NCI-H2171 (cell line): ENCODE data around the gene NIPSNAP3A.

Experiments
- DNase-seq: peaks from one replicate; lab custom pipeline; 2025; lab: John Stamatoyannopoulos, UW

NIPSNAP3A gene

GRCh38 chr9:104774831-104775573 lies 27.5 kb downstream of the NIPSNAP3A start:
- no peak for DNase-seq

DNA sequence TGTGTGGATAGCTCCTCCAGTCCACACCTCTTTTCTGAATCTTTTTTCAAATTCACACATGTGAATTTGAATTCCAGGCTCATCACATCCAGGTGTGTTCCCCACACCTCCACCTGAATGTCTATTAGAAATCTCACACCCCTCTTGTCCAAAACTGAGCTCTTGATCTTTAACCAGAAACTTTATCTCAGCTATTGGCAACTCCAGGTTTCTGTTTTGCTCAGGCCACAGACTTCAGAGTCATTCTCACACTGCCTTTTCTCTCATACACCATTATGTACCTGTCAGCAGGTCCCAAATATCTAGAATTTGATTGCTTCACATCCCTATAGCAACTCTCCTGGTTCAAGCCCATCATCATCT lies 28.1 kb downstream of the NIPSNAP3A start:
- no peak for DNase-seq

DNA sequence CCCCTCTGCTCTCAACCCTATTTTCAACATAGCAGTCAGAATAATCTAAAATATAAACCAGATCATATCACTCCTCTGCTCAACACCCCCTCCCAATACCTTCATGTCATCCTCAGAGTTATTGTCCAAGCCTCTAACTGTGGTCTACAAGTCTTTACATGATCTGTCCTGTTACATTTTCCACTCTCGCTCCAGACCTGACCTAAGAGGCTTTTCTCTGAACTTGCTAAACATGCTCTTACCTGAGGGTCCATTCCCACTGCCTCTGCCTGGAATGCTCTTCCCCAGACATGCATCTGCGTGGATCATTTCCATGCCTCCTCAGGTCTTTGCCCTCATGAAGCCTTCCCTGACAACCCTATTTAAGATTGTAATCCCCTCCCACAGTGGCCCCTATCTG lies 28.5 kb downstream of the NIPSNAP3A start:
- DNase-seq: no peak

- DNase-seq: no peak
Measured at GRCh38 chr9:104776797-104777196, 29.3 kb downstream of the NIPSNAP3A start.

GRCh38 chr9:104778802-104779201 lies 31.3 kb downstream of the NIPSNAP3A start:
- DNase-seq: no peak

- no peak for DNase-seq
Measured at GRCh38 chr9:104779334-104779733, 31.9 kb downstream of the NIPSNAP3A start.

- DNase-seq: no peak
Measured at GRCh38 chr9:104779946-104780535, 32.6 kb downstream of the NIPSNAP3A start.

DNA sequence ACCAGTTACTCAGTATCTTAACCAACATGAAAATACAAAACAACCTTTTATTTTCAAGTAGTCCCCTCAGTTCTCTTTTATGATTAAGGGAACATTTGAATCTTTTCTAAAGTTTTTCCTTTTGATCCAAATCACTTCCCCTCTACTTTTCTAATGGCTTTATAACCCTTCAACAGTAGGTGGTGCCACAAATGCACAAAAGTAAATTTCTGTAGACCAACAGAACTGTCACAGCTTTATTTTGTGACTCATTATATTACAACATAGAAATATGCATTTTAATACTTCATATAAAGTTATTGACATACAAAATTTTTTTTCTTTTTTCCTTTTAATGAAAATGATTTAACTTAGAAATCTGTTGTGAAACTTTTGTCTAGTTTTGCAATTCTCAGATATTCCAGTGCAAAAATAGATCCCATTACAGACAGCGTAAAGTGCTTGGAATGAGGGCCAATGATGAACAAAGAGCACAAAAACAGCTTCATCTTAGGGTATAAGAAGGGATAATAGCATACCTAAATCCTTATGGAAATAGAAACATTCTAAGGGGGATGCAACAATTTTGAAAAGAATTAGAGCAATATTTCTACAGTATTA lies 33.4 kb downstream of the NIPSNAP3A start:
- DNase-seq: peak; percentile 34

DNA sequence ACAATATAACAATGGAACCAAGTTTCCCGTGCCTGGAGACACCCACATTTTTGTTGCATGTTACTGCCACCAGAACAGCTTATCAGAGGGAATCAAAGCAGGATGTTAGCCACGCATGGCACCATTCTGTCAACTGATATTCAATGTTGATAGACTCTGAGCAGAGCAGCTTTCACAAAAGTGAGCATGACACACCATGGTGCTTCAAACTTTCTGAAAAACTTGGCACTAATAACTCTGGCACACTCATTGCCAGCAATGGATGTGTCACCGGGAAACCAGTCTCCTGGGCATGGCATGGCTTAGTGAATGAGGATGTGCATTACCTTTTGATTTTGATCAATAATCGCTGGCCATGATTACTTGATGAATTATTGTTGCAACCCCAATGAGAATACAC lies 36.1 kb downstream of the NIPSNAP3A start:
- DNase-seq: no peak

DNA sequence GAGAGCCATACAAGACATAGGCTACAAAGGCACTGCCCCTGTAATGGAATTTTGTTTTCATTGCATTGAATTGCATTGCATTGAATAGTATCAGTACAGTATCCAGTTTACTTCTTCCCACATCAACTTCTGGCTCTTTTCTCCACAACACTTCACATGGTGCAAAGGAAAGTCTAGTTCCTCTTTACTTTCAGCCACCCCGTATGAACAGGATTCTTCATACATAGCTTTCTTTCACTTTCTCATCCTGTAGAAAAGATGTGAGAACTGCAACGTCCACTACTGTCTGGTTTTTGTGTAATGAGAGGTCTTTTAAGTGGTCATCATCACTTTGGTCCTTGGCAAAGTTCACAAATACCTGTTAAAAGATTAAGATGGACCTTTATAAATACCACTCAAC lies 36.6 kb downstream of the NIPSNAP3A start:
- DNase-seq: no peak

GRCh38 chr9:104786293-104786692 lies 38.8 kb downstream of the NIPSNAP3A start:
- DNase-seq: no peak

DNA sequence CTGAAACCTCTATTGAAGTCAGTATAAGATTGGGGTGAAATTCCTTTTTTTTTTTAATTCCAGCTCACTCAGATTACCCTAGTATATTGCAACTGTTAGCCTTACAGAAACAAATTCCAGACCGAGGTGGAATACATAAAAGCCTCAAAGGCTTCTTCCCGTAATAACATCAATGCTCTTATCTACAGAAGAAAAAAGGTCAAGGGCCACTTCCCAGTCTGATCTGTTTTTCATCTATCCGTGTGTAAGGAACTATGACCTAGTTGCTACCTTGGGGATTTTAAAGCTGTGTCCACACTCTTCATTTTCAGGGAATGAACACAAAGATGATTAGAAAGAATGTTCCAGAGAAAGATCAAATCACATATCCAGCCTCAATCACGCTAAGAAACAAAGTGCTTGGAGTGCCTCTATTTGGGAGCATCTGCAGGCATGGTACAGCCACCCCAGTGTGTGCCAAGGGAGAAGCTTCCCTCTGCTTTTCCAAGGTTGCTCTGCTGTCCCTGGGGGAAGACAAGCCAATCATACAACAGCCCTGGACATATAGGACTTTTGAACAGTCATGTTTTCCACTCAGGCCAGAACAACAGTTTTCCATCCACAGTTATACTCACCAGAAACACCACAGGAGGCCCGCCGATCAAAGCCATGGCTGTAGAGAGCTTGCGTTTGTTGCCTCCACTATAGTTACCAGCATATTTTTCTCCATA lies 40.0 kb downstream of the NIPSNAP3A start:
- no peak for DNase-seq

DNA sequence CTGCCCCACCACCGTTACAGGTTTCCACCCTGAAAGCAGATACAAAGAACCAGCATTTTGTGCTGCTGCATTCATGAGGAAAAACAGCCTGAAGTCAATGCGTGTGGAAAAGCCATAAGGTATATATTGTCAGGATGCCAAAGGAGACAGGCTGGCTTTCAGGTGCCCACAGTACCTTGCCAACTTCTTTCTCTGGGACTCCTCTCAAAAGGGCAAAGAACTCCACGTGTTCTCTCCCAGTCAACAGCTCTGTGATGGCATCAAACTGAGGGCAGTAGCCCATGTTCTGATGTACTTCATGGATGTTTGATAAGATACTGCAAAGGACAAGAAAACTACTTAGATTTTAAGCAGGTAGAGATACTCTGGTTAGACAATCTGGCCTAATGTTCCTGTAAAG lies 40.8 kb downstream of the NIPSNAP3A start:
- no peak for DNase-seq

DNA sequence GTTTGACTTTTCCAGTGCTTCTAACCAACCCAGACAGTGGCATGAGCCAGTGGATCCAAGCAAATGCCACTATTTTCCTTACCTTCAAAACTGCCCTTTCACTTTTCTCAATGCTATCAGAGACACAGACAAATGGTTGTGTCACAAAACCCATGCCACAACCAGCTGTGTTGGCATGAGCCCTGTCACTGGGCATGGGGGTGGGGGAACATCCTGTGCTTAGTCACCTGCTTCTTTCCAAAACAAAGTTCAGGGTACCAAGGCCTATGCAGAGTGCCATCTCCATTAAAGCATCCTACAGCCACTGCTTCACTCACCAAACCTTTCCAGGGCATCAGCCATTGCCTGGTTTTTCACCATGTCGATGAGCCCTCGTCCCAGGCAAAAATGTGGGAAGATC lies 46.6 kb downstream of the NIPSNAP3A start:
- no peak for DNase-seq

DNA sequence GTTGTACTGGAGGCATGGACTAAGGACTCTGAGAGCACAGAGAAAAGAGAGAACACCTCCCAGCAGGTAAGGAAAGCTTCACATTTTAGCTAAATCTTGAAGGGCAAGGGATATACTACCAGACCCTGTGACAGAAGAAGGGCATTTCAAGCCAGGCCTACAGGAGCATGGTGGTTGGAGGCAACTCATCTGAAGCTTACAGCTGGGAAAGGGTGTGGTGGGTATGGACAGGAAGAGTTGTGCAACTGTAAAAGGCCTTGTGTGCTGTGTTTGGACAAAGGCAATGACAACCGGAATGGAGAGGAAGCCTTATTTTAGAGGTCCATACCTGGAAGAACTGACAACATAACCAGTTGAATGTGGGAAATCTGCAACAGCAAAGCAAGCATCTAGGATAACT lies 47.6 kb downstream of the NIPSNAP3A start:
- DNase-seq: no peak

DNA sequence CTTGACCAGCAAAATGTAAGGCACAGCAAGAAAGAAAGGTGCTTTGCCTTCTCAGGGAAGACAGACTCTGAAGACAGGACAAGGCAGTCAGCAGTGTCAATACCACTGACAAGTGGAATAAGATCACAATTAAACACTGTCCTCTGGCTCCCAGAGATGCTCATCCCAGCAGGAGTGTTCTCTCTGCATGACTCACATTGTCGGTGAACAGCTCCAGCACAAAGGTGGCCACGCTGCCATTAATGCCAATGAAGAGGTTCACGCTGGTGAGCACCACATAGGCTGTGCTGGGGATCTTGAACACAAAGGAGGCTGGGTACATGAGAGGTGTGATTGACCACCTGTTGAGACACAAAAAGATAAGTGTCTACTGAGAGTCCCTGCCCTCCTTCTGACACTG lies 48.4 kb downstream of the NIPSNAP3A start:
- DNase-seq: no peak

GRCh38 chr9:104798209-104798995 lies 50.9 kb downstream of the NIPSNAP3A start:
- no peak for DNase-seq

DNA sequence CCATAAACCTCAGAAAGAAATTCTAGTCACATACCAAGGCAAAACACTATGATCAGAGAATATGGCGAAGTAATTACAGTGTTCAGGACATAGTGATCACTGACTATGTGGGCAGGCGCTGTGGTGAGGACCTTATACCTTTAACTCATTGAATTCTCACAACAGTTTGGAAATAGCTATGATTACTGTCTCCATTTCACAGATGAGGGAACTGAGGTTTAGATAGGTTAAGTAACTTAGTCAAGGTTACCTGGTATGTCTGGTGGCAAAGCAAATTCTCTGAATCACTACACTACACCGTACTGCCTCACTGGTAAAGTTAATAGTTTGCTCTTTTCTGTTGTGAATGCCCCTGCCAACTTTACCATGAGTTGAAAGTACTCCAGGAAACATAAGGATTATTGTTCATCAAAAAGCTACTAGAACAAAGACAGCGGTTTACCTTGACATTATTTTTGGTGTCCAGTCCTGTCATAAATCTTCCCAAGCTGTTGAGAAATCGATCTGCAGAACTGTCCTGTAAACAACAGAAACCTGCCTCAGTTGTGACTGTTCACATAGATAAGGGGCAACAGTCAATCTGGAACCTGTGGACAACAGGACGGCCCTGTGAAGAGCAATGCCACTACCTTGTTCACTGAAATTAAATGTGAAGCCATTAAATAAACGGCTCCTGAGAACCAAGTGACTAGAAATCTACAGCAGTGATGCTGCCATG lies 52.7 kb downstream of the NIPSNAP3A start:
- no peak for DNase-seq

DNA sequence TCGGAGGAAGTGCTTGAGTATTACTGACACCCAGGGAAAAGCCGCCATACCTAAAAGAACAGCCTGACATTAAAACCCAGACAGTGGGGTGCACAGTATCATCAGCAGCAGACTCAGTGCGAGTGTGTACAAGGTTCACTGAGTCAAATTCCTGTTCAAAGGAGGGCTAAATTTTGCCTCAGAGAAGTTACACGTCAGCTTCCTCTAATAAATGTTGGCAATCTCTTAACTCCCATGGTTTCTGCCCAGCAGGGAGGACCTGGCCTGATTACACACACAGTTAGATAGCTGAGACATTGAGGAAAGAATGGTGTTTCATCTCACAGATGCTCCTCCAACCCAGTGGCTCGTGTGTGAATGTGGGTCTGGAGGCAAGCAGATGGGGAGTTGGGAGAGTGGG lies 54.6 kb downstream of the NIPSNAP3A start:
- DNase-seq: no peak

DNA sequence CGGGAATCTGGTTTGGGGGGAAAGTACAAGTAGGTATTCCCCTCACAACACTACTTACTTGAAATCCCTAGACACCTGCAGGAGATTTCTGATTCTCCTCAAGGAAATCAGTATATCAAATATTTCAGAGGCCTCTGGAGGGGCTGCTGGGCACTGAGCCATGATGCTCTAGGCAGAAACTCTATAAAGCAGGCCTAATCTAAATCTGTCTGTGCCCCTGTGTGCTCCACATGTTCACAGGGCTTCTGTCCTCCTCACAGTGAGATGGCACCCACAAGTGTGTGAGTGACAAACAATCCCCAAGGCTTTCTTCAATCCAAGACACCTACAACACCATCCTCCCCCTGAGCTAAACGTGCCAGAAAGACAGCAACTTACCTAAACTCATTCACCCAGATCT lies 55.4 kb downstream of the NIPSNAP3A start:
- no peak for DNase-seq

GRCh38 chr9:104805441-104805840 lies 58.0 kb downstream of the NIPSNAP3A start:
- DNase-seq: no peak
